ENCODE results near the gene APC2. TPM values are rescaled to one million over a fixed set of nuclear protein-coding genes. Genes with fewer than 3 reads are reported as not detected.

The APC2 gene
- total RNA-seq, 1 experiment from 2014 or later, result 11.9 TPM

DNA sequence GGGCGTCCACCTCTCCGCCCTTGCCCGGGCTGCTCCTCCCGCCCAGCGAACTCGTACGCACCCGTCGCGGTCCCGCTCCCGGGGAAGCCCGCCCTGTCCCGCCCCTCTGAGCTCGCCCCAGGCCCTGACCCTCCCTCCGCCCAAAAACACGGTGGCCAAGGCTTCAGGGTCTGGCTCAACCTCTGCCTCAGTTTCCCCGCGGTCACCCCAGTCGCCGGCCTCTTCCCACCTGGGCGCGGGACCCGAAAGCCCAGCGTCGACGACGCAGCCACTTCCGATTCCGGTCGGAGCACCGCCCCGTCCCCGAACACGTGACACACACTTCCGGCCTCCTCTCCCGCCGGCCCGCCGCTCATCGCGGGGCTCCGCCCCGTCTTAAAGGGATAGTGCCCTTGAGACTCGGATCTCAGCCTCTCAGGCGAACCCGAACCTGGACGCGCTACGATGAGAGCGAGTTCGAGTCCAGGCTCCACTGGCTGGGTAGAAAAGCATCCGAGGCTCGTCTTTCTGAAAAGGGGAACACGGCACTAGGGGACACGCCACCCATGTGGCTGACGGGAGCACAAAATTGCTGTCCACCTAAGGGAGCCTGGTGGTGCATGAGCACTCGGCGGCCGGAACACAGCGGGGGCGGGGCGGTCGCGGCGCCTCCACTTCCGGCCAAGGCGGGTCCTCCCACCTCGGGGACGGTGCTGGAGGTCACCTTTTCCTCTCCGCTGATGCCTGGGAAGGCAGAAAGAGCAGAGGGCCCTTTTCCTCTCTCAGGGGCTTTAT is 29.2 kb downstream of the APC2 start, which contains the start of gene C19orf25:
C19orf25 (minus strand) TSS at position 282 of the 774 bp plus-strand sequence. CDS start 312 bp downstream, outside the sequence.
- intact Hi-C loops (cut with micrococcal nuclease; ENCODE audit: unreplicated experiment), result no loop called here
- CTCF ChIA-PET, result no interaction called here
- peak; percentile 71 for DNase-seq (ENCODE audit: low read depth, low spot score)
- Histone ChIP-seq H3K27me3 (ENCODE audit: control insufficient read depth, insufficient read depth, low read length) (no peaks in the 10 kb centered on the region), H3K4me1 (ENCODE audit: control insufficient read depth, insufficient read depth, low read length) (peaks cover 4% of the 10 kb centered on the region), H3K27ac (ENCODE audit: low read length) (peak within 1 kb of the TSS; percentile 89), H3K4me3 (ENCODE audit: low read depth in 2 of 2, low read length in 2 of 2) (peak within 1 kb of the TSS; percentile 67 to 84), H3K36me3 (ENCODE audit: control insufficient read depth, insufficient read depth, low read length) (no peaks in the 10 kb centered on the region; the same call in 1 of the 2 replicates), H3K9me3 (ENCODE audit: control insufficient read depth, insufficient read depth, low read depth, low read length) (no peaks in the 10 kb centered on the region)
- TF ChIP-seq, protein P1, sequence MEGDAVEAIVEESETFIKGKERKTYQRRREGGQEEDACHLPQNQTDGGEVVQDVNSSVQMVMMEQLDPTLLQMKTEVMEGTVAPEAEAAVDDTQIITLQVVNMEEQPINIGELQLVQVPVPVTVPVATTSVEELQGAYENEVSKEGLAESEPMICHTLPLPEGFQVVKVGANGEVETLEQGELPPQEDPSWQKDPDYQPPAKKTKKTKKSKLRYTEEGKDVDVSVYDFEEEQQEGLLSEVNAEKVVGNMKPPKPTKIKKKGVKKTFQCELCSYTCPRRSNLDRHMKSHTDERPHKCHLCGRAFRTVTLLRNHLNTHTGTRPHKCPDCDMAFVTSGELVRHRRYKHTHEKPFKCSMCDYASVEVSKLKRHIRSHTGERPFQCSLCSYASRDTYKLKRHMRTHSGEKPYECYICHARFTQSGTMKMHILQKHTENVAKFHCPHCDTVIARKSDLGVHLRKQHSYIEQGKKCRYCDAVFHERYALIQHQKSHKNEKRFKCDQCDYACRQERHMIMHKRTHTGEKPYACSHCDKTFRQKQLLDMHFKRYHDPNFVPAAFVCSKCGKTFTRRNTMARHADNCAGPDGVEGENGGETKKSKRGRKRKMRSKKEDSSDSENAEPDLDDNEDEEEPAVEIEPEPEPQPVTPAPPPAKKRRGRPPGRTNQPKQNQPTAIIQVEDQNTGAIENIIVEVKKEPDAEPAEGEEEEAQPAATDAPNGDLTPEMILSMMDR (IDR thresholded peaks at IDR 0.05), result no peak
- TF ChIP-seq, protein P2, sequence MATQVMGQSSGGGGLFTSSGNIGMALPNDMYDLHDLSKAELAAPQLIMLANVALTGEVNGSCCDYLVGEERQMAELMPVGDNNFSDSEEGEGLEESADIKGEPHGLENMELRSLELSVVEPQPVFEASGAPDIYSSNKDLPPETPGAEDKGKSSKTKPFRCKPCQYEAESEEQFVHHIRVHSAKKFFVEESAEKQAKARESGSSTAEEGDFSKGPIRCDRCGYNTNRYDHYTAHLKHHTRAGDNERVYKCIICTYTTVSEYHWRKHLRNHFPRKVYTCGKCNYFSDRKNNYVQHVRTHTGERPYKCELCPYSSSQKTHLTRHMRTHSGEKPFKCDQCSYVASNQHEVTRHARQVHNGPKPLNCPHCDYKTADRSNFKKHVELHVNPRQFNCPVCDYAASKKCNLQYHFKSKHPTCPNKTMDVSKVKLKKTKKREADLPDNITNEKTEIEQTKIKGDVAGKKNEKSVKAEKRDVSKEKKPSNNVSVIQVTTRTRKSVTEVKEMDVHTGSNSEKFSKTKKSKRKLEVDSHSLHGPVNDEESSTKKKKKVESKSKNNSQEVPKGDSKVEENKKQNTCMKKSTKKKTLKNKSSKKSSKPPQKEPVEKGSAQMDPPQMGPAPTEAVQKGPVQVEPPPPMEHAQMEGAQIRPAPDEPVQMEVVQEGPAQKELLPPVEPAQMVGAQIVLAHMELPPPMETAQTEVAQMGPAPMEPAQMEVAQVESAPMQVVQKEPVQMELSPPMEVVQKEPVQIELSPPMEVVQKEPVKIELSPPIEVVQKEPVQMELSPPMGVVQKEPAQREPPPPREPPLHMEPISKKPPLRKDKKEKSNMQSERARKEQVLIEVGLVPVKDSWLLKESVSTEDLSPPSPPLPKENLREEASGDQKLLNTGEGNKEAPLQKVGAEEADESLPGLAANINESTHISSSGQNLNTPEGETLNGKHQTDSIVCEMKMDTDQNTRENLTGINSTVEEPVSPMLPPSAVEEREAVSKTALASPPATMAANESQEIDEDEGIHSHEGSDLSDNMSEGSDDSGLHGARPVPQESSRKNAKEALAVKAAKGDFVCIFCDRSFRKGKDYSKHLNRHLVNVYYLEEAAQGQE (IDR thresholded peaks at IDR 0.05; ENCODE audit: insufficient read depth in 1 of 2, low read depth in 2 of 2, low read length in 1 of 2), result peak in 1 of 2 experiments; percentile 7; a peak in 1 of 4 replicates
- peak; percentile 68 for TF ChIP-seq POLR2AphosphoS5 (IDR thresholded peaks at IDR 0.05; ENCODE audit: low read depth, low read length)
- no peak for TF ChIP-seq TCF7L2 (IDR thresholded peaks at IDR 0.05; ENCODE audit: low read depth, low read length)
- TF ChIP-seq SIN3A (IDR thresholded peaks at IDR 0.05; ENCODE audit: borderline replicate concordance, insufficient read depth, low read depth, low read length), result 0 out of 2 replicates have a peak, but pooled peaks have one; percentile 26
- peak; percentile 97 for ATAC-seq
- no TSS peak for BruUV-seq (replicated peaks)
- in situ Hi-C loops (cut with HindIII; ENCODE audit: low pct_unique_long_range_greater_than_20kb, low sequenced_read_pairs), result no loop called here
- POLR2A ChIA-PET, result interaction anchor here (0.6 kb wide), 1 partner anchor 950 kb away, joined by 6 read pairs; no protein-coding TSS in a partner anchor

DNA sequence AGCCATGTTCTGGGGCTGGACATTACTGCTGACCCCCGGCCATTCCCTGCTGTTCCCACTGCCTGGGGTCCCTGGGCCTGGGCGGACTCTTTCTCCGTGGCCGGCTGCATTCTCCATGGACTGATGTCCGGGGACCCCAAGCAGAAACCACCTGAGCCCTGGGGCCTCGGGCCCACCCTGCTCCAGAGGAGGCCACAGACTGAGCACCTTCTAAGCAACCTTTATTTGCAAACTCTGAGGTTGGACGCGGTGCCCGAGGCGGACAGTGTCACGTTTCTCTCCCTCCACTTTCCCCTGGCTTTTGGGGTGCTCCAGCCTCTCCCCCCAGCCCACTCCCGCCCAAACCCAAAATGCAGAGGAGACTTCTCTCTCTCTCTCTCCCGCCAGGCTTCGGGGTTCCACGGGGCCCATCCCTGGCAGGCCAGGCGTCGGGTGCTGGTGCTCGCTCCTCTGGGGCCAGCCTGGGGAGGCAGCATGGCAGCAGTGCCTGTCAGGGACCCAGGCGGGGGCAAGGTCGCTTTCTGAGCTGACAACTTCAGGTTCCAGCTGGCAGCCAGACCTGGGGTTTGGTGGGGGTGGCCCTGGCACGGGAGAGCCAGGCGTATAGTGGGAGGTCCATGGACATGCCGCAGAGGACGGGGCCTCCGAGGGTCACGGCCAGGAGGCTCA is 31.4 kb downstream of the APC2 start:
- no peak for DNase-seq (ENCODE audit: low read depth, low spot score)
- no TSS peak for BruUV-seq (replicated peaks)
- intact Hi-C loops (cut with micrococcal nuclease; ENCODE audit: unreplicated experiment) (no loop called here), in situ Hi-C loops (cut with HindIII; ENCODE audit: low pct_unique_long_range_greater_than_20kb, low sequenced_read_pairs) (no loop called here)
- Histone ChIP-seq H3K27ac (ENCODE audit: low read length) (no peak overlapping the region), H3K27me3 (ENCODE audit: control insufficient read depth, insufficient read depth, low read length) (no peaks in the 10 kb centered on the region), H3K4me1 (ENCODE audit: control insufficient read depth, insufficient read depth, low read length) (peaks cover 4% of the 10 kb centered on the region), H3K4me3 (ENCODE audit: low read depth in 2 of 2, low read length in 2 of 2) (no peak overlapping the region), H3K9me3 (ENCODE audit: control insufficient read depth, insufficient read depth, low read depth, low read length) (no peaks in the 10 kb centered on the region), H3K36me3 (ENCODE audit: control insufficient read depth, insufficient read depth, low read length) (no peaks in the 10 kb centered on the region; the same call in 1 of the 2 replicates)
- CTCF ChIA-PET, result no interaction called here
- POLR2A ChIA-PET, result no interaction called here
- ATAC-seq, result no peak
- TF ChIP-seq, protein P2 (IDR thresholded peaks at IDR 0.05; ENCODE audit: insufficient read depth in 1 of 2, low read depth in 2 of 2, low read length in 1 of 2), result no peak
- TF ChIP-seq TCF7L2 (IDR thresholded peaks at IDR 0.05; ENCODE audit: low read depth, low read length), result no peak
- TF ChIP-seq SIN3A (IDR thresholded peaks at IDR 0.05; ENCODE audit: borderline replicate concordance, insufficient read depth, low read depth, low read length), result no peak
- no peak for TF ChIP-seq POLR2AphosphoS5 (IDR thresholded peaks at IDR 0.05; ENCODE audit: low read depth, low read length)
- TF ChIP-seq, protein P1 (IDR thresholded peaks at IDR 0.05), result no peak

Data from Panc1 (cell line).